GM10248 (cell line): ENCODE results near the gene C5orf52.

ENCODE experiments used
- CTCF ChIA-PET: fragments of 300-600 bp; sonication (Branson Sonifier 250); formaldehyde crosslinking; extraction: SDS; loops from one replicate; lab custom pipeline; 2021; ENCODE audit warnings: antibody characterized with exemption; lab: Yijun Ruan, JAX
- POLR2A ChIA-PET: fragments of 350-650 bp; sonication (Branson Sonifier 250); formaldehyde crosslinking; extraction: SDS; loops from one replicate; lab custom pipeline; 2020; ENCODE audit warnings: antibody characterized with exemption; lab: Yijun Ruan, JAX
- DNase-seq: peaks from one replicate; pipeline ENCODE4 v3.0.0; 2012; ENCODE audit errors: extremely low spot score
- CTCF ChIP-seq: IDR thresholded peaks from 2 replicates; pipeline ENCODE4 v1.5.1; 2012; ENCODE audit warnings: mild to moderate bottlenecking, low read depth; ENCODE audit errors: extremely low read depth, missing control alignments, control extremely low read depth

The C5orf52 gene

GRCh38 chr5:157658893-157659292 is 12.4 kb upstream of the C5orf52 start:
- no peak for TF ChIP-seq CTCF
- POLR2A ChIA-PET = no interaction called here
- DNase-seq = no peak
- CTCF ChIA-PET = interaction anchor here (1.3 to 1.4 kb wide), 2 partner anchors 10 to 85 kb away, joined by 4 read pairs; partner anchors contain the start of gene LSM11

GRCh38 chr5:157659868-157660660 is 11.3 kb upstream of the C5orf52 start:
- ChIA-PET POLR2A (no interaction called here), CTCF (interaction anchor here (1.3 to 1.9 kb wide), 2 partner anchors 9 to 83 kb away, joined by 4 to 7 read pairs; partner anchors contain the start of gene LSM11)
- no peak for DNase-seq
- TF ChIP-seq CTCF = no peak

- CTCF ChIA-PET = interaction anchor here (1.8 to 6.6 kb wide), 2 partner anchors 53 to 79 kb away, joined by 7 to 128 read pairs; partner anchors contain the start of gene LSM11
- no peak for TF ChIP-seq CTCF
- no peak for DNase-seq
- POLR2A ChIA-PET = no interaction called here
Observed at GRCh38 chr5:157665467-157666070, 5.8 kb upstream of the C5orf52 start.

GRCh38 chr5:157668356-157668755 is 3.0 kb upstream of the C5orf52 start:
- no peak for DNase-seq
- ChIA-PET CTCF (interaction anchor here (0.7 to 6.6 kb wide), 23 partner anchors 11 to 326 kb away, joined by 3 to 128 read pairs (median 4); partner anchors contain the start of genes LSM11, SOX30 and THG1L), POLR2A (no interaction called here)
- no peak for TF ChIP-seq CTCF

DNA sequence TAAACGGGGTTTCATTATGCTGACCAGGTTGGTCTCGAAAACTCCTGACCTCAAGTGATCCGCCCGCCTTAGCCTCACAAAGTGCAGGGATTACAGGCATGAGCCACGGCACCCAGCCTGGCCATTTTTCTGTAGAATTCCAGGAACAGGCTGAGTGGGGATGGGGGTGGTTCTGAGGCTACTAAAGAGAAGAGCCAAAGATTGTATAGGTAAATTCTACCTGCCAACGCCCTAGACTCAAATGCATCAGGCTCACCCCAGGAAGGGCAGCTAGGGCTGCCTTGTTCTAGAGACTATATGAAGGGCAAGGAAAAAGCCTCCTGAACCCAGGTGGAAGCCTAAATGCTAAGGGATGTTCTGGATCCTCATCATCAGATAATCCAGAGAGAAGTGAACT is 1.6 kb upstream of the C5orf52 start:
- DNase-seq = no peak
- TF ChIP-seq CTCF = no peak
- CTCF ChIA-PET = interaction anchor here (0.8 to 6.6 kb wide), 15 partner anchors 10 to 281 kb away, joined by 3 to 128 read pairs (median 7); partner anchors contain the start of genes LSM11, SOX30 and THG1L
- POLR2A ChIA-PET = no interaction called here

GRCh38 chr5:157671592-157672330 is 428 bp downstream of the C5orf52 start:
- ChIA-PET CTCF (interaction anchor here (0.9 to 6.6 kb wide), 2 partner anchors 46 to 73 kb away, joined by 3 to 128 read pairs; partner anchors contain the start of gene LSM11), POLR2A (no interaction called here)
- DNase-seq = no peak
- TF ChIP-seq CTCF = no peak
